Measurements from ENCODE around the gene USH2A.

USH2A gene

DNA sequence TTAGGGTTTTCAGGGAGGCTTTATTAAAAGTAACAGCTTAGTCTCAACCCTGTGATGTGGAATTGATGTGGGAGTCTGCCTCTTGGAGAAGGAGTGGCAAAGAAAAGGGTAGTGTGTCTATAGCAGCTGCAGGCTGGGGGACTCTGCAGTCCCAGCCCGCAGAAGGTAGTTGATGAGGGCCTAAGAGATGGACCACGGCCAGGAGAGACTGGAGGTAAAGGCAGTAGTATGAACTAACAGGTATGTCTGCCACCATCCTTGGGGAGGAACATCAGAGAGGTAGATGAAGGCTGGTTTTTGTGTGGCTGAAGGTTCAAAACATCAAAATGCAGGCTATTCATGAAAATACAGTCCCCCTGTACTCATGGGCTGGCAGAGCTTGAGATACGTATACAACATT lies 744.0 kb downstream of the USH2A start:
- no peak for DNase-seq

DNA sequence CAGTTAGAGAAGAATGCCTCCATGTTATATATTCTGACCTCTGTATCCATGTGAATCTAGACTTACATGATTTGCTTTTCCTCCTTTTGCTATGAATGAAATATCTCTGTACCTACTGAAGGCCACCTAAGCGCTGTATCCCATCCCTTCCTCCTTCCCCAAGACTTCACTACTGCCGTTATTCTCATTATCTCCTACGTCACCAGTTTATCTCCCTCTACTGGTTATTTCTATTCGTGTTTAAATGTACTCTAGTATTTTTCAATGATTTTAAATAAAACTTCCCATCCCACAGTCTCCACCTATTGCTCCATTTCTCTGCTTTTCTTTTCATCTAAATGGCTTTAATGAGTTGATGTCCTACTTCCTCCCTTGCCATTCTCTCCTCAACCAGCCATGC lies 746.1 kb downstream of the USH2A start:
- DNase-seq: no peak

DNA sequence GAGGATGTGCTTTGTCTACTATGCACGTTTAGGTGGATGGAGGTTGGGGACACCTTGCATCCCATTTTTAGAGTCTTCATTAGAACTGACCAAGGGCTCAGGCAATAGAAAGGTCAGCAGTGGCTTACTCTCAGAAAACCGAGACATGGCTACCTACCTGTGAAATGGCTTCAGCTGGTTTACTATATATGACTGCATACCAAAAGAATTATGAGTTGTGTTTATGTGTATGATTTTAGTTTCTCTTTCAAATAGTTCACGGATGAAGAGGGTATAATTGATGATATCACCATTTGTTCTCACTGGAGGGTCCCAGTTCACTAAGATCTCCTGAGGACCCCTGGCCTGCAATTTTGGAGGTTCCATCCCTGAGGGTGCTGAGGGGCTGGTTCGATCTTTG lies 749.3 kb downstream of the USH2A start:
- DNase-seq: no peak

DNA sequence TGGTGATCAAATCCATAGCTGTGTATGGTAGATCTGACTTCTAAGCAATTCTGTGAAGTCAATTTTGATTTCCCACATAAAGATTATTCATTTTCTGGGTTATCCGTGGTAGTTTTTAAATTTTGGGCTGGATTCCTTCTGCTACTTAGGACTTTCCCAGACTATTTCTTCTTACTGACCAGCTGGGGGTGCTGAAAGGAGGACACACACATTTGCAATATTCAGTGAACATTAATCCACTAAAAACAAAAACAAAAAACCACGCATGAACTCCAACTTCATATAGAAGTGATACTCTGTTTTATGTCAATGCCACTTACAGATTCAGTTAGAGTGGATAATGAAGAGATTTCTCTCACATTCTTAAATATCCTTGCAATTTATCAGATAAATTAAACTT lies 750.8 kb downstream of the USH2A start:
- DNase-seq: no peak

DNA sequence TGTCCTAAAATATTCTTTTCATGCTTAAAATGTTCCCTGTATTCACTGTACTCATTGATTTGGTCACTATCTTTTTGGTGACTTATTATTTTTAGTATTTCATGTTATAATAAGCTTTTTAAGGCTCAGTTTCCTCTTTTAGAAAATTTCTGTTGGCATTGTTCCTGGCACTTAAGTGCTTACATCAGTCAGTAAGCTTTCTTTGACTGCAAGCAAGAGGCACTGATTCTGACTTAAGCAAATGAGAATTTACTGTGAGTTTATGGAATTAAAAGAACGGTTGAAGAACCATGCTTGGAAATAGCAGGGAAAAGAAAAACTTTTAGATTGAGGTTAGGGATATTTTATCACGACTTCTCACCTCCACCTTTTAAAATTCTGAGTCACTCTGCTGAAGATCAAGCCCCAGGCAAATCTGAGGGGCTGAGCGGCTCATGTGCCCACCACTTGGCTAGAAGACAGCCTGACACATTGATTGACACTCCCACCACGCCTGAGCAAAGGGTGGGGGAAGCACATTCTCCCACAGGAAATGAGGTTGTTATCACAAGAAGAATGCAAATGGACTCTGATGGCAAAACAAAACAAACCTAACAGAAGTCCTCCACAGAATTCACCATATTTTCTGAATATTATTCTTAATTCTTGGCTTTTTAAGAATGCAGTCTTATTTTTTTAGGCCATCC lies 753.3 kb downstream of the USH2A start:
- DNase-seq: no peak

DNA sequence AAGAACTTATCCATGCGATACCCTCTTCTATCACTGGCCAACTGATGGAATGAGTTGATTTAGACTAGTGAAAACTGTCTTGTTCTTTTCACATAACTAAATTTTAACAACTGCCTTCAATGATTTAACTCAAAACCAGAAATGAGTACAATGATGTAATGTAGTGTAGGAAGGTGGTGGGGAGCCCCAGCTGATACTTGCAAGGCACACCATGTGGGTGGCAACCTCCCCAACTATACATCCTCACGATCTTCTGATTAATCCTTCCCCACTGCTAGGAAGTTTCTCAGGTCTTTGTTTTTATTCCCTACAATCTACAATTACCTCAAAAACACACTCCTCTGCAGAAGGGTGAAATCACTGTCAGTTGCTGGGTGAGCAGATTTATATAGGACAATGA lies 755.5 kb downstream of the USH2A start:
- no peak for DNase-seq

DNA sequence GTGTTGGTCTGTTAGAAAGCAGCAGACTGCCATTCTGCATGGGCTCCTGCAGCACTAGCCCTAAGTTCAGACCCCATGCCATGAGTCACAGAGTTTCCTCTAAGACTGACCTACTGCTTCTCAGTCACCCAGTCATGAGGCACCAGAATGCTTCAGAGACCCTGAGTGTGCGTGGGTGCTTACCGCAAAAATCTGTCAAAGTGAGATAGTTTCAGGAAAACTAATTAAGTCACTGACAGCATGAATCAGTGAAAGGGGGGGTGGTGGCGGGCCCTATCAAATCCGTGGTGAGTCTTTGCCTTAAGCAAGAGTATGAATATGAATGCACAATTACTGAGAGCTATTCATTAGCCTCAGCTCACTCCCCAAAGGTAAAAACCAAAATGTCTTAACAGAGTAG lies 758.0 kb downstream of the USH2A start:
- no peak for DNase-seq

DNA sequence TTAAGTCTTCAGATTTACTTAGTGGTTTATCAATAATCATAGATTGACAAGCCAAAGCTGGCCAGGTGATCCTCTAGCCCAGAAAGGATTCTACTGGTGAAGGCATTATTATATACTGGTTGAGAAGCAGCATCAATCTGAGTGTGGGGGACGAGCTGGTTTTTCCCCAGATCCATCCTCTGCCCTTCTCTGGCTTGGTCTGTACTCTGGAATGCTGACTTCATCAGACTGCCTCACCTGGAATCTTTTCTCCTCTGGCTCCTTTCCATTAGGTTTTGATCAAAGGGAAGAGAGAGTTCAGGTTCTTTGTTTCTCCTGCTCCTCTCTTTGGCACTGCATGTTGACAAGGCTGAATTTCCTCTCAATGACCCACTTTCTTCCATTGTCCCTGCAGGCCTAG lies 762.2 kb downstream of the USH2A start:
- no peak for DNase-seq

DNA sequence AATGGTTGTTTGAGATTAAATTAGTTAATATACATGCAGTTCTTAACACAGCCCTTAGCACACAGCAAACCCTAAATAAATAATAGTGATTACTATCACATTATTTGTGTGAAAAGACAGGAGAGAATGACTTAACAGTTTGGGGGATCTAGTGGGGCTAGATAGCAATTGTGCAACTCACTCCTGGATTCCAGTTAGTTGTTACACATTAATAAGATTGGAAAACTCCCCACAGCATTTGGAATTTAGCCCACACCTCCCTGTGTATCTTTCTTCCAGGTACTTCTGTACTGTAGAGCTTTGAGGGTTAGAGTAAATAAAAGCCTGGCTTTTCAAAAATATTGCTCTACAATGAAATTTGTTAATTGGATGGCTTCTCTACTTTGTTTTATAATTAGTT lies 763.0 kb downstream of the USH2A start:
- no peak for DNase-seq

DNA sequence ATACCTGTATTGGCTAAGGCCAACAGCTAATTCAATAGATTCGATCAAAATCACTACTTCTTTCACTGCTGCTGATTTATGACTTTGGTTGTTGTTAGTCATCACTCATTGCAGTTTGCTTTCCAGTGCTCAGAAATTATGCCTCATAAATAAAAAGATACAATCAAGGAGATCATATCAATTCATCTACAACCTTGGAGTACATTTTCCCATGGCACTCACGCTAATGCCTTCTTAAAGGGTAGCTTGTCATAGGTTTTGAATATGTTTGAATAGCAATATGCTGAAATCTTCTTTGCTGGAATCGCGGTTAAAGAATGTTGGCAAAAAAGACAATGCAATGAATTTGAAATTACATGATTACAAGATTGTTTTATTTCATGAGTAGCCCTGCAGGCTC lies 766.2 kb downstream of the USH2A start:
- no peak for DNase-seq

DNA sequence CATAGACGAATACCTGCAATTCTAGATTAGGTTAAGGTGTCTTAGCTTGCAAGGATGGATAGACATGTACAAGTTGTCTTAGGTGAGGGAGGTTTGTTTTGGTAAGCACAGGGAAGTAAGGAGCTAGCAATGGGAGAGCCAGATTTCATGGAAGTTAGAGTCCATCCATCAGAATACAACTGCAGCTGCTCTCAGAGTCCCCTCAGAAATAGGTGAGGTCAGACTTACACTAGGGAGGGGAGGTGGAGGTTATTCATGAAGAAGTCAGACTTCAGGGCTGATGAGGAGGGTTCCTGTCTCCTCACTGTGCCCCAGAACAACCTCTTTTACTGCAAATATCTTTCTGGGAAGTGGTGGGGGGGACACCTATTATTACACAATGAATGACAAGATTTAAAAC lies 770.9 kb downstream of the USH2A start:
- DNase-seq: no peak

DNA sequence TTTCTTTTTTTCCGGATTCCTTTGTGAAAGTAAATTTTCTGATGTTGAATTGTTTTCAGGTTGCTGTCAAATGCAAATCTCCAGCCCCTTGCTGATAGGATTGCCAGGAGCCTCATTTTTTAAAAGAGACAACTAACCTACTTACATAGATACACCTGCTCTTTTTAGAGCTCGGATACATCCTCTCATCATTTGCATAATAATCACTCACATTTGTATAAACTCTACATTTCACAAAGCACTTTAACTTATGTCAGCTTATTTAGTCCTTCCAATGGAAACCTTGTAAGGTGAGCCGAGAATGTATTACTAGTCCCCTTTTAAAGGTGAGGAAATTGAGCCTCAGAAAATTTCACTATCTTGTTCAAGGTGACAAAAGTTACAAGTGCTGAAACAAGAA lies 771.4 kb downstream of the USH2A start:
- no peak for DNase-seq

DNA sequence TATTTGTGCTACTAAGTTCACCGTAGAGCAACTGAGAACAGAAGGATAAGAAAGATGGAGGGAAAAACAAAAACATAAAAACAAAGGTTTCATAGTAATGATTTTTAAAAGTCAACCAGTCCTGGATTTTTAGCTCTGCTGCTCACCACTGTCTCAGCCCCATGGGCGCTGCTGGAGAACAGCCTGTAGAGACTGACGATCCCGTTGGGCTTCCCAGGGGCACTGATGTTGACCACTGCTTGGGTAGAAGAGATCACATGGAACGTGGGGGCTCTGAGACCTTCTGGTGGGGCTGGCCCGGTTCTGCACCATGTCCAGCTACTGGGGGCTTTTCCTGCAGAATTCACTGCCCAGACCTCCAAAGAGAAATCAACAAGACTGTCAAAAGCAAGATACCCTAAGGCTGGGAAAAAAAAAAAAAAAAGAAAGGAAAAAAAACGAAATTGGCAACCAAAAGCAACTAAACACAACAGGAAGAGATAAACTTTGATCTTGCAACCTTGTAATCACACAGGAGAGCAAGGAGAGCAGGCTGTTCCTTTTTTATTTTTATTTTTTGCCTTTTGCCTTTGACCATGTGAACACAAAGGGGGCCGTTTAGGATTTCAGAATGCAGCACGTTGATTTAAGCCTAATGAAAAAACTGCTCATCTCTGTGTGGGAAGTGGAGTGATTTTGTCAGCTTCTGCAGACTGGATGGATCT lies 772.6 kb downstream of the USH2A start:
- no peak for DNase-seq

DNA sequence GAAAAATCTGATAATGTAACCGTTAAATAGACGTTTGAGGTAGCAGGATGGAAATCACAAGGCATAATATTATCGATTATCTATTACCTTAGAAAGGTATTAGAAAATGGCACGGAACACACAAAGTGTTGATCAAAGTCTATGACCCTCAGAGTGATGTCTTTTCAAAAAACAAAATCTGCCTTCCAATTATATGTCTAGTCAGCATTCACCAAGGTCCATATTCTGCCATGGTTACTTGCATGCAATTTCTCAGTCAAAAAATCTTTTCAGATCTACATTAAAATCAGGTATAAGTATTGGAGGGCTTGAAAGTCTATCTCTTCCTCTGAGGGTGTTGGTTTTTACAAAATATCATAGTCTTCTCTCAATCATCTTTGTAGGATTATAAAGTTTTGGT lies 774.3 kb downstream of the USH2A start:
- no peak for DNase-seq

DNA sequence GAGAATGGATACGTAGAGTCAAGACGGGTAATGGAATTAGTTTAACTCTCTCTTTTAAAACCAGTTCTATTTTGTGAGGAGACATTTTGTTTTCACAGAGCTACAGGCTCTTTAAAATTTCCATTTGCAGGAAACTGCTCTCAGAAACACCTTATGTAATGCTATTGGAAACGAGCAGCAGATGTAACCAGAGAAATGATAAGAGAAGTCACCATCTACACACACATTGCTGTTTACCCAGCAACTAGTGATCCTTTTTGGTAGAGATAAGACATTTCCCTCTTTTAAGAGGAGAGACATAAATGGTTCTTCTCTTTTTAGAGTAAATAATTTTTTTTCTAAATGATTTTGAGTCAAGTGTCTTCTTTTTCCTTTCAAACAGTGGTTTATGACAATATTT lies 775.5 kb downstream of the USH2A start:
- no peak for DNase-seq

DNA sequence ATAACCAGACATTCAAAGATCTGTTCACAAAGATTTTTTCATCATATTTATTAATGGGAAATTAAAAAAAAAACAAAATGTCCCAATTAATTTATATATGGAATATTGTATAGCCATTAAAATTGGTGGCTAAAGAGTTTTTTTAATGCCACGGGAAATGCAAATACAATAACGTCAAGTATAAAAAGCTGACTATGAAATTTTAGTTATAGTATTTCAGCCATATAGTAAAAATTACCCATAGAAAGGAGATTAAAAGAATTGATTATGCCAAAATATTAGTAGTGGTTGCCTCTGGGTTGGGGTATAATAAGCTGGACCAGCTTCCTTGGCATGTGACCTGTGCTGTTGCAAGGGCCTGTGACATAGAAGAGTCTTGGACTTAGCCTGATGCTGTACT lies 777.4 kb downstream of the USH2A start:
- no peak for DNase-seq

DNA sequence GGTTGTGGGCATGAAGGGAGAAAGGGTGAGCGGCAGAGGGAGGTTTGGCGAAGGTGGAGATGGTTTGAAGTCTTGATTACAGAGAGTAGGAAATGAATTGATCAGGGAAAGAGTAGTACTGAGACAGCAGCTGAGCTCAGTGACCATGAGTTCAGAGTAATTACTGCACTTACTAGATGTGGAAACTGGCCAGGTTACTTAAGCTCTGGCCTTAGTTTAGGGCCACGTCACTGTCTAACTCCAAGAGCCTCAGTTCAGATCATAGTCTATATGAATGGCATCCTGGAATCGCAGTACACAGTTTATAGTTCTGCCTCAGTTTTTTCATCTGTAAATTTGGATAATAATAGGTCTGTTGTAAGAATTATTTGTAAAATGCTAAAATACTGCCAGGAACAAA lies 778.1 kb downstream of the USH2A start:
- DNase-seq: no peak

DNA sequence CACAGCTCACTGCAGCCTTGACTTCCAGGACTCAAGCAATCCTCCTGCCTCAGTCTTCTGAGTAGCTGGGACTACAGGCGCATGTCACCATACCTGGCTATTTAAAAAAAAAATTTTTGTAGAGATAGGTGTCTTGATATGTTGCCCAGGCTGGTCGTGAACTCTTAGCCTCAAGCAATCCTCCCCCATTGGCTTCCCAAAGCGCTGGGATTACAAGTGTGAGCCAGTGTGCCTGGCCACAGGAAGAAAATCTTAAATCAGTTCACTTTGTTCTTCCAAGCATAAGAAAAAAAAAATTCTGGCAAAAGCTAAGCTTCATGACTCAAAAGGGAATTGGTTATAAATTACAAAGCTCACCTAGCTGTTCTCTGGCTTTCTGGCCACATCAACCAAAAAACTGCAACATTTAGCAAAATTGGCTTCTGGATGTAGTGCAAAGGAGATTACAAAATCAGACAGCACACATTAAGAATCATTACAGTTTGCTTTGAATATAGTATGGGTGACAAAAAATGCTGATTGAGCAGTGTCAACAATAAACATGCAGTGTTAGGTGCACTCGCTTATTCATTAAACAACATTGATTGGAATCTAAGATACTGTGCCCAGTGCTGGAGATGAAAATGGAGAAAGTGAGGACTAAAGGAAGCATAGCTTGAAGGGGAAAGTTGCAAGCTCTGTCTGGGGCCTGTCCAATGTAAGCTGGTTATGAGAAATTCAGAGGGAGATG lies 779.5 kb downstream of the USH2A start:
- DNase-seq: no peak

DNA sequence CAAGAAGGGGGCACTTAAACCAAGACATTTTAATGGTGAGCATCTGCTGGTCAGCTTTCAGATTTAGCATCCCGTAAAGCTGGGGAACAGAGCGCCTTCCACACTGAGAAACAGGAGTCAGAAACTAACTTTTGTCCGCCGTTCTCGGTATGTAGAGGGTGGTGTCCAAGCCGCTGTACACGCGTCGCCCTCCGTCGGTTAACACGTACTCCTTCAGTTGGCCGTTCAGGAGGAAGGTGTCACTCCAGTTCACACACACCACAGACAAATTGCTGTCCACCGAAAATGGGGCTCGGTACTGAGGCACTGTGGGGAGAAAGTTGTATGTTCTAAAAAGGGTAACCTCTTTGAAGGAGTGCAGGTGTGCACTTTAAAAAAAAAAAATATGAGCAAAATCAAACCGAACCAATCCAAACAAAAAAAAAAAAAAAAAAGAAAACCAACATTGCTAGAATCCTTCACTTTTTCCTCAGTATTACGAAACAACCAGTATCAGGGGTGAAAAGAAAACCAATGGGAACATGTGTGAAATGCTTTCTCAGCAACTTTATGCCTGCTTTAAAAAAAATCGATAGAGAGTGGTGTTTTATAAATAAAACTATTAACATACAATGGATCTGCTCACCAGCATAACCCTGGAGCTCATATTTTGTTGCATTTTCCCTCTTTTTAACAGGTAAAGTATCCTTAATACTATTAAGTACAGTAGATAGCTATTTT lies 782.7 kb downstream of the USH2A start:
- no peak for DNase-seq

DNA sequence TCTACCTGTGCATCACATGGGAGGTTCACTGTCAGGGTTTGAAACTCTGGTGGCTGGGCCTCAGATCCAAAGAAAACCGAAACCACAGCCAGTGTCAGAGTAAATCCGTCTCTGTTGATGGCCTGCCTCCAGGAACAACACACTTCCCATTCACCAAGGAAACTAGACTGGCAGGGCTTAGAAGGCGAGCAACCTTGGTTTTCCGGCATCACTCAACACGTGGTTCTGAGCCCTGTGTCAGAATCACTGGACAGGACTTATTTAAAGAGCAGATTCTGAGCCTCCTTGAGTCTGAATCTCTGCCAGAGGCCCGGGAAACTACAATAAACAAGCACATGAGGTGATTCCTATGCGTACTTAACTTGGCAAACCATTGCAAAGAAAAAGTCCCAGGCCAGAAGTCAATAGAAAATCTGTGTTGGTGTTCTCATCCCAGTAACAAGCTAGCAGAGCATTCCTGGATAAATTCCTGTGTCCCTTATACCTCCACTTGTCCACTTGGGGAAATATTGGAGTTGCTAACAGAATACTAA lies 786.1 kb downstream of the USH2A start:
- no peak for DNase-seq

DNA sequence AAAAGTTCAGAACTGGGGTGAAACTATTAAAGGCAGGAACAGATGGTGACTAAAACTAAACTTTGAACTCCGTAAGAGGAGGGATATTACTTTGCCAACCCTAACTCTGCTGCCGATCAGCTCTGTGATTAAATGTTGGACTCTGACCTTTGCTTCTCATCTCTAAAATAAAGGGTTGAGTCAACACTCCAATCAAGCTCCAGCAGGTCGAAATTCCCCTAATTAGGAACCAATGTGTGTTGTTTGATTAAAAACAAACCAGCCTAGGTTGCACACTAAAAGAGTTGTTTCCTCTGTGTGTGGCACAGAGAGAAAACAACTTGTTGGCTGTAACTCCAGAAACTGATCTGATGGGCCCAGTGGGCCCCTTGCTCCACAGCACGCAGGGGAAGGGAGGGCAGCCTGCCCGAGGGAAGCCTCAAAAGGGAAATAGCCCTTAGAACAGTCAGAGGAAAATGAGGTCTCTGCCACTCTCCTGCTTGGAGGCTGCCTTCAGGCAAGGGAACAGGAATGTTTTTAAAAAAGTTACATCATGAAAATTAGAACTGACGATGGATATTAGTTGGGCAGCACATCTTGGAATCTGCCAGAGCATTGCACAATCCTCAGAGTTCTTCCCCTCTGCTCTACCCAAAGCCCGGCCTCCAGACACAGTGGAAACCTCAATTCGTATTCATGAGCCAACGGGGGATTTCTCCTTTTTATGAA lies 786.8 kb downstream of the USH2A start:
- DNase-seq: no peak

DNA sequence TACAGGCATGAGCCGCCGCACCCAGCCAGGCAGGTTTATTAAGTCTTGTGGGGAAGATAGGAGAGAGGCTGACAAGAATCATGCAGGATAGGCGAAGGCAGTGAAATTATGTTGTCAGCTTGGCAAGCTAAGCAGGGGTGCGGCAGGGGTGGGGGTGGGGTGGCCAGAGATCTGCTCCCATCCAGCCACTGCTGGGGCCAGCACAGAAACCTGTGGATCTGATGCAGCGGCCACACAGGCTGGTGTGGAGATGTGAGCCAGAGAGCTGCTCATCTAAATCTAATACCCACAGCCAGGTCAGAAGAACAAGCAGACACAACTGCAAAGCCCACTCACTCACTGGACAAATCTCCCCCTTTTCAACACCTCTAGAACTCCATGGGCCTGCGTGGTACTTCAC lies 787.4 kb downstream of the USH2A start:
- DNase-seq: no peak

DNA sequence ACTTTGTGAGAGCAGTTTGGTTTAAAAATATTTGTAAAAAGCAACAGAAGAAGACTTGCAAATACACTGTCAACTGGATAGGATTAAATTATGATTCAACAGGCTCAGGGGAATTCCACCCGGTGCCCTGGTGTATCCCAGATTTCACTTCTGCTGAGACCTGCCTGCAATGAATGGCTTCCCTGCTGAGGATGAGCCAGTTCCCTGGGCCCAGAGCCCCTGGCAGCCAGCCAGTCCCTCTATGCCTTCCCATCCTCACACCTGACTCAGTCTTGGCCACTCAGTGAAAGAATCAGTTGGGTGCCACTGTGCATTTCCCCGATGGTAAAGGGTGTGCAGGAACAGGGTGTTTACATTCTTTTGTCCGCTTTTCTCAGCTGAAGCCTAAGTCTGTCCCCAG lies 791.8 kb downstream of the USH2A start:
- DNase-seq: peak; percentile 94
